Stimulated activated CD8-positive, alpha-beta memory T cell treated with anti-CD3 and anti-CD28 coated beads, Interleukin-15, amount 100 ng/mL, for 4 hours (primary cell): ENCODE results near the gene RBSN.
"Not testable (repeated sequence)": the region's sequence is repeated elsewhere in the genome, so short reads cannot be mapped to it uniquely, and the experiment has no call there.

Experiments used
- DNase-seq, 2 donors: peaks; one replicate each; pipeline ENCODE4 v3.0.0-alpha.2; 2020; ENCODE audit warnings: low read depth in 2 of 2

The RBSN gene

GRCh38 chr3:15098503-15099363 lies at the start of gene RBSN:
Gene RBSN, minus strand, starts transcription at chr3:15099148. Its CDS starts 3,028 bp downstream, at chr3:15096120.
- peak; percentile 89 to 91 for DNase-seq

GRCh38 chr3:15148614-15149013 lies 49.7 kb upstream of the RBSN start:
- DNase-seq: no peak

- DNase-seq: not testable (repeated sequence)
Measured at GRCh38 chr3:15136885-15137284, 37.9 kb upstream of the RBSN start.

- not testable (repeated sequence) for DNase-seq
Measured at GRCh38 chr3:15134968-15135367, 36.0 kb upstream of the RBSN start.

- not testable (repeated sequence) for DNase-seq
Measured at GRCh38 chr3:15128403-15128802, 29.5 kb upstream of the RBSN start.

GRCh38 chr3:15126975-15127374 lies 28.0 kb upstream of the RBSN start:
- DNase-seq: not testable (repeated sequence)

DNA sequence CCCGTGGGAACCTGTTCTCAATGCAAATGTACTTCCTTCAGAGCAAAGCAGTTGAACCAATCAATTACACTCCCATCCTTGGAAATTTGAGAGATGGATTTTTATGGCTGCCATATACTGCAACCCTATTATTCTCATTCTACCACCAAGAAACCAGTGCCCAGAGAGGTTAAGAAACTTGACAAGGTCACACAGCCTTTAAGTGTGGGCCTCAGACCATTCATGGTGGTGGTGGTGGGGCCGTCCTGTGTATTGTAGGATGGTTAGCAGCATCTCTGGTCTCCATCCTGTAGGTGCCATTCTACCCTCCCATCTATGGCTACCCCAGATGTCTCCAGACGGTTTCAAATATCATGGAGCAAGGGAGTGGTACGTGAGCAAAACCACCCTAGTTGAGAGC lies 23.4 kb upstream of the RBSN start:
- no peak for DNase-seq

GRCh38 chr3:15121936-15122335 lies 23.0 kb upstream of the RBSN start:
- DNase-seq: no peak

GRCh38 chr3:15120986-15121385 lies 22.0 kb upstream of the RBSN start:
- DNase-seq: no peak

DNA sequence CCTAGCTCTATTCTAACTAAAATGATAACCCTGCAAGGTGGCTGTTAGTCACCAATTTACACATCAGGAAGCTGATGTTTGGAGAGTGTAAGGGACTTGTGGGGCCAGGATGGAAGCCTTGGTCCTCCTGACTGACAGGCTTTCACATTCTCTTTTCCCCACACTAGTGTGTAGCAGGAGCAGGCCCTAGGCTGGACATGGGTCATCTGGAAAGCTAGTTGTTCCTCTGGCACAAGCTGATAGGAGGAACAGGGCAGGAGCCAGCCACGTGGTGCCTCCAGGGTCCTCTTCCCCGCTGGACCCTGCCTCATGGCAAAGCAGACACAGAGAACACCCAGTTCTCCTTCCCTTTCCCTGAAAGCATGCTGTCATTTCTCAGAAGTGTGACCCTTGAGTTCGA lies 18.1 kb upstream of the RBSN start:
- DNase-seq: no peak

DNA sequence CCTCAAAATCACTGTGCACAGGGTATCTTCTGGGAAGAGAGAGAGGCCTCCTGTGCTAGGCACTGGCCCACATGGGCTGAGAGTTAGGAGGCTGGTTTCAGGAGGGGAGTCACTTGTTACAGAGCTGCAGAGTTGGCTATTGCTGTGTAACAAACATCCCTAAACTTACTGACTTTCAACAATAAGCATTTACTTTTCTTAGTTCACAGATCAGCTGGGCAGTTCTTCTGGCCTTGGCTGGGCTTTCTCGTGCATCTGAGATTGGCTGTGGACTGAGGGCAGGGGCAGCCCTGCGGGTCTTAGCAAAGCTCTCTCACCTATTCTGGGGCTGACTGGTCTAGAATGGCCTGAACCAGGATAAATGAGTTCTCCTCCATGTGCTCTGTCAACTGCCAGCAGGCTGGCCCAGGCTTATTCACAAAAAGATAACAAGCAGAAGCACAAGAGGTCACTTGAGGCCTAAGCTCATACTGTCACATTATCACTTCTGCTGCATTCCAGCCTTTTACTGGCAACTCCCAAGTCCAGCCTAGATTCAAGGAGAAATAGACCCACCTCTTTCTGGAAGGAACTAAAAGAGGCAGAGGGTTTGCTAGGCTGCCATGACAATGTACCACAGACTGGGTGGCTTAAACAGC lies 17.2 kb upstream of the RBSN start:
- no peak for DNase-seq

- DNase-seq: no peak
Measured at GRCh38 chr3:15114466-15115358, 15.8 kb upstream of the RBSN start.

DNA sequence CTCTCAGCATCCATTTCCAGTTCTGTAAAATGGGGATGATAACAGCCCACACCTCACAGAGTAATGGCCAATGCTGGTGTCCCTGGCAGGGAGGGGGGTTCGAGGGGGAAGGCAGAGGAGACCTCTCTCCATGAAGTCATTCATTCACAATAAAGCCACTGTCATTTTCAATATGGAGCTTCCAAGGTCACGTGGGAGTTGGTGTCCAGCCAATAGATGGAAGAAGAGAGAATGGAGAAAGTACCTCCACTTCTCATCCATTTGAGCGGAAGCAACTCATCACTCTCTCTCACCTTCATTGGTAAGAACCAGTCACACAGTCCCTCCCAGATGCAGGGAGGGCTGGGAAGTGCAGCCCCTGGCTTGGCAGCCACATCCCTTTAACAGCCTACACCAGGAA lies 14.9 kb upstream of the RBSN start:
- DNase-seq: no peak

DNA sequence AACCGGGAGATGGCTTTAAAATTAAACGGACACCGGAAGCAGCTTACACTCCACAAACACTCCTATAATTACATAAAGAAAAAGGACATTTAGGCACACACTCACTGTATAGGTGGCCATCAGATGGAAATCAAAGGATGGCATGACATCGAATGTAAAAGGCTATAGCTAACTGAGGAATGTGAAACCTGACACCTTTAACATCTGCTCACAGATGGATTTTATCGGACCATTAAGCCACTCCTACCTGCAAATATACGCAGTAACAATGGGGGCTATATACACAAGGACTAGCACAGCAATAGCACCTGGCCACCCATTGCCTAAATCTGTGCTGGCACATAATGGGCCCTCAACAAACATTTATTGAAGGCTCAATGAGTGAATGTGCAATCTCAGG lies 14.5 kb upstream of the RBSN start:
- no peak for DNase-seq

DNA sequence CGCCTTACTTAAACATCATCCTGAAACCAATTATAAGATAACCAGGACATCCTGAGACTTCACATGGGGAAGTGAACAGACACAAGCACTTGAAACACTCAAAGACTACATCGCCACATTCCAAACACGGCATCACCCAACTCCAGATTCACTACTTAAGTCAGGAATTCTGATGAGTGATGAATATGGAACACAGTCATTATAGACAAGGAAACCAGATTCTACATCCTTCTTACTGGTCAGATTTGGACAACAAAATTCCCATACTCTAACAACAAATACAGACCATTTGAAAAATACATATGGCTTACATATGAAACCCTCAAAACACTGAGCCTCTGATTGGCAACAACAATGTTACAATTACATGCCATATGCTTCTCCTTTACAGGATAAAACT lies 13.1 kb upstream of the RBSN start:
- no peak for DNase-seq

- no peak for DNase-seq
Measured at GRCh38 chr3:15110206-15110605, 11.3 kb upstream of the RBSN start.

DNA sequence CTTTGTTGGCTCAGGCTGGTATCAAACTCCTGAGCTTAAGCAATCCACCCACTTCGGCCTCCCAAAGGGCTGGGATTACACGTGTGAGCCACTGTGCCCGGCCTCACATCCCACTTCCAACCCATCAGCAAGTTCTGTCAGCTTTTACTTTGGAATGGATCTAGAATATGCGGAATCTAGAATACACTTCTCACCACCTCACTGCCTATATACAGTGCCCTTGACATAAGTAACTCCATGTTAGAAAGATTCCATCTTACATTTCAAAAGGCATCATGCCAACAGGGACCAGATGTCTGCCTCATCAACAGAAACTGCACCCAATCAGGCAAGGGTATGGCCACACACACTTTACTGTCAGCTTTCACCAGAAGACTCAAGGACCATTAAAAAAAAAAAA lies 9.9 kb upstream of the RBSN start:
- no peak for DNase-seq

DNA sequence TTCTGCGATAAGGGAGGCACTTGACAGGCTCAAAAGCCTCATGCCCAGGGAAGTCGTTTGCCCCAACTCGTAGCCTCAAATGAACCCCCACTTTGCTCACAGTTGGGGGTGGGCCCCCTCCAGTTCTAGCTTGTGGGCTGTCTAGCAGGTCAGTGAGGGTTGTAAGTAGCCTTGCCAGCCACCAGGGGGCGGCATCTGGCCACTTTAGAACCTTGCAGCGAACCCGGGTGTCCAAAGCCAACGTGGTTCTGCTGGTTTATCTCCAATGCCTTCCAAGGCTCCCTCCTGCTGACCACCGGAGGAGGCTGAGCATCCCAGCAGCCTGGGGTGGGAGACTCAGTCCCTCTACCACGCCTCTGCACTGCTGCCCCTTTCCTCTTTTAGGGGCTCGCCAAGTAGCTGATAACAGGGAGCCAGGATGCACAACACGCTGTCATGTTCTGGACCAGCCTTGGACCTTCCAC lies 9.2 kb upstream of the RBSN start:
- peak; percentile 39 to 42 for DNase-seq

DNA sequence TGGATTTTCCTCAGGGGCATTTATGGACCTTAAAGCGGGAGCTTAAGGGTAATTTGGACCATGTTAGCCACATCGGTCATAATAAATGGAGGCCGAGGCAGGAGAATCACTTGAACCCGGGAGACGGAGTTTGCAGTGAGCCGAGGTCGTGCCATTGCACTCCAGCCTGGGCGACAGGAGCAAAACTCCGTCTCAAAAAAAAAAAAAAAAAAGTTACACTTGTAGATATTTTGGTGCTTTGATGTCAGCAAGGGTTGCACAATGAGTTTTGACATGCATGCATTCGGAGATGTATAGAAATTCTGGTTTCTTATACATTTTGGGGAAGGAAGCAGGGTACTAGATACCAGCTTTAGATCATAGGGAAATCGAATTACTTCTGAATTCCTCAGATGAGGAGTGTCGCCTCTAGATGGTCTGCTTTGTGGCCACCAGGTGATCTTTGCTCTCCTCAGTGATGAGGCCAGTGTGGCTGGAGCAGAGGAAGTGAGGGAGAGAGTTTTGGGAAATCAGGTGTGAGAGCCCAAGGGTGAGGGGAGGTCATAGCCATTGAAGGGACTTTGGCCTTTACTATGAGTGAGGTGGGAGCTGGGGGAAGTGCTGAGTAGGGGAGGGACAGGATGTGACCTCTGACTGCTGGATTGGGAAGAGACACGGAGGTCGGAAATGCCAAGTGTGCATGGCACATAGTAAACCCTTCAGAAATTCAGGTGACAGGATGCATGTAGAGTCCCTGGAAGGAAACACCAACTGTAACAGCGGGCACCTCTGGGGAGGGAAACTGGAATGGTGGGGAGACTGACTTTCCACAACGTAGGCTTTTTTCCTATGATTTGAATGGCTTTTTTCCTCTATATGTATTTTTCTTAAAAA lies 8.4 kb upstream of the RBSN start:
- DNase-seq: no peak

GRCh38 chr3:15102836-15103235 lies 3.9 kb upstream of the RBSN start:
- DNase-seq: no peak

GRCh38 chr3:15102256-15102655 lies 3.3 kb upstream of the RBSN start:
- no peak for DNase-seq
